ENCODE results near the gene UGP2. TPM values are rescaled to one million over a fixed set of nuclear protein-coding genes. Genes with fewer than 3 reads are reported as not detected.
"Not testable (repeated sequence)": the region's sequence is repeated elsewhere in the genome, so short reads cannot be mapped to it uniquely, and the experiment has no call there.

UGP2 gene
- total and polyA plus RNA-seq, 2 donors from 2014 or later = 118 to 140 TPM

DNA sequence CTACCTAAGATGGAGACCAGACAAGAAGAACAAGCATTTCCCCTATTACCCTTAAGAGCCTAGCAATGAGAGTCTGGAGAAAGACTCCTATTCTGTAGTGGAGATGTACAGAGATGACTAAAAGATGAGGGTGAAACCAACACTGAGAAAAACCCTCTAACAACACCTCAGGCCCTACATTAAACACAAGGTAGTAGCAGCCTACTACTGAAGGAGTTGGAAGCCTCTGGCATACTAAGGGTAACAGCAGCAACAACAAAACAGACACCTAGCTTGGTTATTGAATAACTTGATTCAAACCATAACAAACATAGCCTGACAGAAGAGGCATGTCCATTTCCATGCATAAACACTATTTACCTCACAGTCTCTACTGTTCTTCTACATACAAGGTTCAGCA lies 60.5 kb downstream of the UGP2 start:
- intact Hi-C loops (cut with DNase I) = no loop called here
- H3K27me3 ChIP-seq (ENCODE audit: control insufficient read depth, insufficient read depth, low read length) = no peaks in the 10 kb centered on the region
- no peak for FAIRE-seq
- H3K9me3 ChIP-seq (ENCODE audit: control insufficient read depth in 2 of 3, insufficient read depth in 1 of 3, low read length in 3 of 3) = peaks cover 0 to 11% (median 5%) of the 10 kb centered on the region in 3 donors
- no peaks in the 10 kb centered on the region for H3K4me1 ChIP-seq (ENCODE audit: control insufficient read depth in 2 of 3, insufficient read depth in 2 of 3, low read depth in 1 of 3, low read length in 3 of 3)
- H3K4me3 ChIP-seq (ENCODE audit: low read length in 3 of 3) = no peak overlapping the region
- no peak for DNase-seq
- H3K27ac ChIP-seq (ENCODE audit: low read depth in 2 of 2, low read length in 2 of 2) = no peak overlapping the region
- H3K36me3 ChIP-seq (ENCODE audit: control insufficient read depth in 2 of 3, insufficient read depth in 3 of 3, low read length in 3 of 3) = peaks cover 6 to 19% (median 7%) of the 10 kb centered on the region in 3 donors
- no peak for TF ChIP-seq CTCF (IDR thresholded peaks at IDR 0.05; ENCODE audit: borderline replicate concordance, extremely low read depth, insufficient read depth)
- no peak overlapping the region for H3K9ac ChIP-seq (ENCODE audit: low read length in 3 of 3)

- Histone ChIP-seq H3K27me3 (ENCODE audit: control insufficient read depth, insufficient read depth, low read length) (no peaks in the 10 kb centered on the region), H3K4me3 (ENCODE audit: low read length in 3 of 3) (no peak overlapping the region), H3K27ac (ENCODE audit: low read depth in 2 of 2, low read length in 2 of 2) (no peak overlapping the region), H3K9ac (ENCODE audit: low read length in 3 of 3) (no peak overlapping the region), H3K36me3 (ENCODE audit: control insufficient read depth in 2 of 3, insufficient read depth in 3 of 3, low read length in 3 of 3) (peaks cover 6 to 18% (median 7%) of the 10 kb centered on the region in 3 donors), H3K9me3 (ENCODE audit: control insufficient read depth in 2 of 3, insufficient read depth in 1 of 3, low read length in 3 of 3) (peaks cover 0 to 11% (median 5%) of the 10 kb centered on the region in 3 donors), H3K4me1 (ENCODE audit: control insufficient read depth in 2 of 3, insufficient read depth in 2 of 3, low read depth in 1 of 3, low read length in 3 of 3) (no peaks in the 10 kb centered on the region)
- DNase-seq (peak in 1 of 5 donors; percentile 6), FAIRE-seq (no peak)
- no peak for TF ChIP-seq CTCF (IDR thresholded peaks at IDR 0.05; ENCODE audit: borderline replicate concordance, extremely low read depth, insufficient read depth)
- intact Hi-C loops (cut with DNase I) = no loop called here
Observed at GRCh38 chr2:63903003-63903402, 61.3 kb downstream of the UGP2 start.

GRCh38 chr2:63914311-63914710 lies 72.6 kb downstream of the UGP2 start:
- Histone ChIP-seq H3K4me3 (ENCODE audit: low read length in 3 of 3) (no peak overlapping the region), H3K27me3 (ENCODE audit: control insufficient read depth, insufficient read depth, low read length) (no peaks in the 10 kb centered on the region), H3K9ac (ENCODE audit: low read length in 3 of 3) (no peak overlapping the region), H3K27ac (ENCODE audit: low read depth in 2 of 2, low read length in 2 of 2) (no peak overlapping the region), H3K4me1 (ENCODE audit: control insufficient read depth in 2 of 3, insufficient read depth in 2 of 3, low read depth in 1 of 3, low read length in 3 of 3) (no peaks in the 10 kb centered on the region), H3K36me3 (ENCODE audit: control insufficient read depth in 2 of 3, insufficient read depth in 3 of 3, low read length in 3 of 3) (peaks cover 2 to 18% (median 15%) of the 10 kb centered on the region in 3 donors), H3K9me3 (ENCODE audit: control insufficient read depth in 2 of 3, insufficient read depth in 1 of 3, low read length in 3 of 3) (no peaks in the 10 kb centered on the region)
- FAIRE-seq (no peak), DNase-seq (no peak)
- TF ChIP-seq CTCF (IDR thresholded peaks at IDR 0.05; ENCODE audit: borderline replicate concordance, extremely low read depth, insufficient read depth) = no peak
- intact Hi-C loops (cut with DNase I) = no loop called here

- no peak for TF ChIP-seq CTCF (IDR thresholded peaks at IDR 0.05; ENCODE audit: borderline replicate concordance, extremely low read depth, insufficient read depth)
- FAIRE-seq = no peak
- Histone ChIP-seq H3K4me1 (ENCODE audit: control insufficient read depth in 2 of 3, insufficient read depth in 2 of 3, low read depth in 1 of 3, low read length in 3 of 3) (no peaks in the 10 kb centered on the region), H3K27ac (ENCODE audit: low read depth in 2 of 2, low read length in 2 of 2) (no peak overlapping the region), H3K9ac (ENCODE audit: low read length in 3 of 3) (no peak overlapping the region), H3K9me3 (ENCODE audit: control insufficient read depth in 2 of 3, insufficient read depth in 1 of 3, low read length in 3 of 3) (no peaks in the 10 kb centered on the region), H3K27me3 (ENCODE audit: control insufficient read depth, insufficient read depth, low read length) (no peaks in the 10 kb centered on the region), H3K4me3 (ENCODE audit: low read length in 3 of 3) (no peak overlapping the region), H3K36me3 (ENCODE audit: control insufficient read depth in 2 of 3, insufficient read depth in 3 of 3, low read length in 3 of 3) (no peaks in the 10 kb centered on the region)
- no peak for DNase-seq
- intact Hi-C loops (cut with DNase I) = no loop called here
Observed at GRCh38 chr2:63926815-63927214, 85.1 kb downstream of the UGP2 start.

DNA sequence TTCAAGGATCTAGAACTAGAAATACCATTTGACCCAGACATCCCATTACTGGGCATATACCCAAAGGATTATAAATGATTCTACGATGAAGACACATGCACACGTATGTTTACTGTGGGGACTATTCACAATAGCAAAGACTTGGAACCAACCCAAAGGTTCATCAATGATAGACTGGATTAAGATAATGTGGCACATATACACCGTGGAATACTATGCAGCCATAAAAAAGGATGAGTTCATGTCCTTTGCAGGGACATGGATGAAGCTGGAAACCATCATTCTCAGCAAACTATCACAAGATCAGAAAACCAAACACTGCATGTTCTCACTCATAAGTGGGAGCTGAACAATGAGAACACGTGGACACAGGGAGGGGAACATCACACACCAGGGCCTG lies 90.4 kb downstream of the UGP2 start:
- intact Hi-C loops (cut with DNase I); H3K27ac ChIP-seq (ENCODE audit: low read depth in 2 of 2, low read length in 2 of 2); H3K27me3 ChIP-seq (ENCODE audit: control insufficient read depth, insufficient read depth, low read length); H3K9ac ChIP-seq (ENCODE audit: low read length in 3 of 3); DNase-seq; FAIRE-seq; H3K4me1 ChIP-seq (ENCODE audit: control insufficient read depth in 2 of 3, insufficient read depth in 2 of 3, low read depth in 1 of 3, low read length in 3 of 3); H3K9me3 ChIP-seq (ENCODE audit: control insufficient read depth in 2 of 3, insufficient read depth in 1 of 3, low read length in 3 of 3); H3K36me3 ChIP-seq (ENCODE audit: control insufficient read depth in 2 of 3, insufficient read depth in 3 of 3, low read length in 3 of 3); H3K4me3 ChIP-seq (ENCODE audit: low read length in 3 of 3): not testable (repeated sequence)
